GM18951 (cell line): ENCODE results near the gene BSCL2.
"Not testable (repeated sequence)": the region's sequence is repeated elsewhere in the genome, so short reads cannot be mapped to it uniquely, and the experiment has no call there.

Experiments used
- POLR2A ChIP-seq: IDR thresholded peaks from 4 replicates; pipeline ENCODE4 v1.6.1; 2011; ENCODE audit warnings: mild to moderate bottlenecking; ENCODE audit not compliant: insufficient read length, insufficient read depth; ENCODE audit errors: extremely low read depth
- in situ Hi-C: fragments of 300-500 bp; cut with MboI; formaldehyde crosslinking; loops from one replicate; pipeline ENCODE4 v1.12.0; 2022; ENCODE audit warnings: low sequenced_read_pairs, mixed read lengths, inconsistent platforms; ENCODE audit not compliant: unreplicated experiment

The BSCL2 gene

GRCh38 chr11:62709247-62710000, 2.2 kb upstream of the BSCL2 start:
- peak; percentile 79 for TF ChIP-seq POLR2A
- in situ Hi-C loops: no loop called here

GRCh38 chr11:62708793-62709192, 1.6 kb upstream of the BSCL2 start:
- no peak for TF ChIP-seq POLR2A
- in situ Hi-C loops: no loop called here

- in situ Hi-C loops: no loop called here
- TF ChIP-seq POLR2A: no peak
Measured at GRCh38 chr11:62708392-62708791, 1.2 kb upstream of the BSCL2 start.

GRCh38 chr11:62706850-62707247, 375 bp downstream of the BSCL2 start:
- TF ChIP-seq POLR2A: no peak
- in situ Hi-C loops: no loop called here

- in situ Hi-C loops: no loop called here
- TF ChIP-seq POLR2A: peak; percentile 74
Measured at GRCh38 chr11:62705880-62706849, 1.1 kb downstream of the BSCL2 start.

GRCh38 chr11:62705413-62705812, 1.8 kb downstream of the BSCL2 start:
- in situ Hi-C loops: no loop called here
- no peak for TF ChIP-seq POLR2A

- in situ Hi-C loops: not testable (repeated sequence)
Measured at GRCh38 chr11:62703921-62704320, 3.3 kb downstream of the BSCL2 start.

GRCh38 chr11:62702246-62702645, 5.0 kb downstream of the BSCL2 start:
- no peak for TF ChIP-seq POLR2A
- in situ Hi-C loops: no loop called here

GRCh38 chr11:62694455-62695167, 12.6 kb downstream of the BSCL2 start:
- no peak for TF ChIP-seq POLR2A

GRCh38 chr11:62693624-62694023, 13.6 kb downstream of the BSCL2 start:
- in situ Hi-C loops: not testable (repeated sequence)

More at GRCh38 chr11:62694455-62695167, 12.6 kb downstream of the BSCL2 start:
- in situ Hi-C loops: no loop called here

- in situ Hi-C loops: no loop called here
- no peak for TF ChIP-seq POLR2A
Measured at GRCh38 chr11:62689421-62690183, 17.6 kb downstream of the BSCL2 start, which contains the start of gene LRRN4CL. LRRN4CL (minus strand) TSS chr11:62689530; CDS start chr11:62688508, 1,022 bp downstream.

GRCh38 chr11:62688491-62688890, 18.7 kb downstream of the BSCL2 start:
- in situ Hi-C loops: no loop called here
- TF ChIP-seq POLR2A: no peak
